GM12878 (cell line): ENCODE results near the gene NECAB2. TPM values are rescaled to one million over a fixed set of nuclear protein-coding genes. Genes with fewer than 3 reads are reported as not detected.

Source experiments
- ATAC-seq: fragments of 200-7000 bp; cut with Tn5 transposase; 3 replicates; pipeline ENCODE4 v1.9.1; 2020; ENCODE audit warnings: mild to moderate bottlenecking, moderate library complexity
- BruUV-seq: library from RNA; stranded (reverse); fragments of 400-500 nt; replicated peaks from 2 replicates; lab custom pipeline; 2021; lab: Mats Ljungman, UMichigan
- CTCF ChIA-PET: fragments of 300-600 bp; sonication (Branson Sonifier 250); formaldehyde crosslinking; extraction: SDS; loops from one replicate; lab custom pipeline; 2021; ENCODE audit warnings: inconsistent platforms; lab: Yijun Ruan, JAX
- POLR2A ChIA-PET: fragments of 350-600 bp; formaldehyde crosslinking; extraction: SDS; loops from one replicate; lab custom pipeline; 2021; ENCODE audit warnings: inconsistent platforms; lab: Charles Lee
- RAD21 ChIA-PET: fragments of 300-600 bp; sonication (Branson Sonifier 250); formaldehyde crosslinking; loops from one replicate; lab custom pipeline; 2023; ENCODE audit warnings: antibody characterized with exemption; ENCODE audit not compliant: unreplicated experiment; lab: Charles Lee
- SMC1A ChIA-PET: fragments of 300-600 bp; sonication (Branson Sonifier 250); formaldehyde crosslinking; loops from one replicate; lab custom pipeline; 2023; ENCODE audit not compliant: unreplicated experiment, uncharacterized antibody; lab: Charles Lee
- DNase-seq: peaks from one replicate; pipeline ENCODE4 v3.0.0-alpha.2; 2011; ENCODE audit warnings: low read depth, low spot score
- FAIRE-seq: peaks from 3 replicates; lab custom pipeline; 2011; peaks lifted over from hg19 to GRCh38; lab: Jason Lieb, UNC
- H2AFZ ChIP-seq: 2 replicates; pipeline ENCODE4 v1.6.0; 2011; ENCODE audit warnings: low read depth, low read length, control low read depth; ENCODE audit not compliant: control insufficient read depth
- H3K27ac ChIP-seq: 2 replicates; pipeline ENCODE4 v1.5.1; 2011; ENCODE audit warnings: control low read depth; ENCODE audit not compliant: control insufficient read depth, insufficient read depth
- H3K27me3 ChIP-seq, 2 experiments: replicated peaks in 1 of 2; 2 replicates each; pipeline versions ENCODE4 v1.6.0 to v1.6.1; 2011; ENCODE audit warnings: low read length in 1 of 2; ENCODE audit not compliant: control insufficient read depth in 2 of 2, insufficient read depth in 2 of 2
- H3K36me3 ChIP-seq, 2 experiments: 2 replicates each; pipeline ENCODE4 v1.5.1; 2011; ENCODE audit warnings: low read length in 1 of 2; ENCODE audit not compliant: control insufficient read depth in 2 of 2, insufficient read depth in 2 of 2
- H3K4me1 ChIP-seq: 2 replicates; pipeline ENCODE4 v1.6.1; 2011; ENCODE audit warnings: mild to moderate bottlenecking, low read length, moderate library complexity, mixed read lengths; ENCODE audit not compliant: control insufficient read depth, insufficient read depth
- H3K4me2 ChIP-seq: 2 replicates; pipeline ENCODE4 v1.6.0; 2011; ENCODE audit warnings: control low read depth; ENCODE audit not compliant: control insufficient read depth, insufficient read depth
- H3K4me3 ChIP-seq: fragments of 200-600 bp; sonication (generic); 2 replicates; pipeline ENCODE4 v1.5.1; 2016
- H3K79me2 ChIP-seq: 2 replicates; pipeline ENCODE4 v1.6.0; 2011; ENCODE audit warnings: low read length; ENCODE audit not compliant: control insufficient read depth, insufficient read depth
- H3K9ac ChIP-seq: 2 replicates; pipeline ENCODE4 v1.8.0; 2011; ENCODE audit warnings: low read length, control low read depth, mixed read lengths; ENCODE audit not compliant: control insufficient read depth, insufficient read depth
- H3K9me3 ChIP-seq: replicated peaks from 3 replicates; pipeline ENCODE4 v1.5.1; 2011; ENCODE audit warnings: mild to moderate bottlenecking, low read length; ENCODE audit not compliant: control insufficient read depth, insufficient read depth
- H4K20me1 ChIP-seq: 2 replicates; pipeline ENCODE4 v1.6.0; 2011; ENCODE audit not compliant: control insufficient read depth, insufficient read depth
- DPF2 ChIP-seq: fragments of 450-650 bp; IDR thresholded peaks from 2 replicates; pipeline ENCODE4 v1.6.1; 2017; ENCODE audit warnings: mild to moderate bottlenecking
- EZH2 ChIP-seq: IDR thresholded peaks from 2 replicates; pipeline ENCODE4 v1.6.1; 2012; ENCODE audit warnings: low read depth, mild to moderate bottlenecking, control low read depth, inconsistent platforms, low read length, borderline replicate concordance; ENCODE audit not compliant: control insufficient read depth
- FOXM1 ChIP-seq: IDR thresholded peaks from 2 replicates; pipeline ENCODE4 v1.6.1; 2012; ENCODE audit warnings: low read depth, mild to moderate bottlenecking, inconsistent platforms, low read length, moderate library complexity
- NFIC ChIP-seq: IDR thresholded peaks from 2 replicates; pipeline ENCODE4 v1.6.1; 2012; ENCODE audit warnings: low read depth, mild to moderate bottlenecking, inconsistent platforms, low read length, moderate library complexity
- RCOR1 ChIP-seq: conservative IDR thresholded peaks from 2 replicates; pipeline ENCODE4 v1.6.1; 2012; ENCODE audit warnings: low read depth, low read length, improper control_type of control experiment
- RFX5 ChIP-seq: IDR thresholded peaks from 2 replicates; pipeline ENCODE4 v1.6.1; 2011; ENCODE audit warnings: low read depth, low read length, improper control_type of control experiment
- SMAD5 ChIP-seq: IDR thresholded peaks from 2 replicates; pipeline ENCODE4 v1.6.1; 2016; ENCODE audit warnings: antibody characterized with exemption, low read depth
- USF1 ChIP-seq: IDR thresholded peaks from 2 replicates; pipeline ENCODE4 v1.6.1; 2011; ENCODE audit warnings: borderline replicate concordance, low read depth, mild to moderate bottlenecking, moderate library complexity, mixed read lengths, low read length; ENCODE audit not compliant: insufficient read depth; ENCODE audit errors: extremely low read length
- YBX1 ChIP-seq: fragments of 450-650 bp; IDR thresholded peaks from 2 replicates; pipeline ENCODE4 v1.6.1; 2016; ENCODE audit warnings: antibody characterized with exemption
- WGBS: methylation state at CpG from one replicate; pipeline ENCODE4 v1.1.6; 2016; ENCODE audit warnings: low lambda C conversion rate; ENCODE audit not compliant: insufficient replicate concordance, insufficient coverage; ENCODE audit errors: missing lambda C conversion rate; 5-methylcytosine and 5-hydroxymethylcytosine counted together
- in situ Hi-C: fragments of 300-500 bp; cut with MboI; formaldehyde crosslinking; loops from 9 replicates; pipeline ENCODE4 v1.14.3; 2018; ENCODE audit warnings: mixed read lengths
- intact Hi-C: fragments of 100-400 bp; cut with micrococcal nuclease; formaldehyde crosslinking; loops from one replicate; pipeline ENCODE4 v1.14.2; 2022; ENCODE audit not compliant: unreplicated experiment
- polyA plus RNA-seq, 11 experiments: library from polyadenylated mRNA; depleted of rRNA in 4 of 11; unstranded in 6 of 11; stranded (reverse) in 5 of 11; fragments of >200 nt; fragmentation: Nextera tagmentation in 4 of 11; fragmentation: Illumina TruSeq in 1 of 11; extraction: Ambion mirVana in 4 of 11; extraction: Trizol in 1 of 11; gene quantifications; 1 replicate in 1 of 11; 2 replicates in 10 of 11; pipeline versions ENCODE4 v1.2.1 to v1.2.3, GENCODE V29; 2011 to 2016; ENCODE audit warnings: inconsistent platforms in 2 of 11, missing spikeins in 2 of 11, low read depth in 1 of 11
- total RNA-seq, 4 experiments: library from RNA; depleted of rRNA in 3 of 4; stranded (reverse); fragments of >200 nt in 3 of 4; fragmentation: Illumina TruSeq in 1 of 4; extraction: Trizol in 1 of 4; gene quantifications; 2 replicates each; pipeline versions ENCODE4 v1.2.1 to v1.2.3, GENCODE V29; 2013 to 2021
- TF ChIP-seq, protein P1 (sequence below): fragments of 450-650 bp; IDR thresholded peaks from 2 replicates; pipeline ENCODE4 v1.6.1; 2016; ENCODE audit warnings: mild to moderate bottlenecking

The NECAB2 gene
- total and polyA plus RNA-seq, 10 of the 15 experiments (the other 5 are each of a cell fraction or from before 2014, with no cell fraction given) = not detected

DNA sequence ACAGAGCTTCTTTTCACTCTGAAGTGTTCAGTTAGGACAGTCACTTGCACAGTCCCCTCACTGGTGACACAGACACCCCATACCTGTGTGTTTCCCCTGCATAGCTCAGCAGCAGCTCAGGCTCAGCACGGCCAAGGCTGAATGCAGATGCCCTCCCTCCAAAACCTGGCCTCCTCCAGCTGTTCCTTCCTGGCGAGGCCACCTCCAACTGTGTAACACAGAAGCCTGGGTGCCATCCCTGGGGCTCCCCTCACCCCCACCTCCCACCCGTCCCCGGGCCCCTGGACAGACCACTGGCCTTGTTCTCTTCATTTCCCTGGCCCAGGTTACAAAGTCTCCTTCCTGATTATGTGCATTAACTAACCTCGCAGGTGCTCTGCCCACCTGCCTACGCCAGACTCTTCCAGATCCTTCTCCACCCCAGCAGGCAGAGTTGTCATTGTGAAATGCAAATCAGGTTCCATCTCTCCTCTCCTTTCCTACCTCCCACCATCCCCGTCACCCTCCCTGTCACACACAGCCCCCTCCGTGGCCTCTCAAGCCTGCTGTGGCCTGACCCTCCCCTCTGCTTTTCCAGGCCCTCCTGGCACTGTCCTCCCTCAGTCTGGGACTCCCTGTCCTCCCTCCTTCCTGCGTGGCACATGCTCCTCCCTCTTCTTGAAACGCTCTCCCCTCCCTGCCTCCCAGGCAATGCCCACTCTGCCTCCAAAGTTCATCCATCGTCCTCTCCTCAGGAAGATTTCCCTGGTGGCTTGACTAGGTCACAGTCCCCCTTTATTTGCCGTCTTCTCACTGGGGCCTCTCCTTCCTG is 42.7 kb upstream of the NECAB2 start (continued):
- TF ChIP-seq DPF2 = no peak
- TF ChIP-seq, protein P1, sequence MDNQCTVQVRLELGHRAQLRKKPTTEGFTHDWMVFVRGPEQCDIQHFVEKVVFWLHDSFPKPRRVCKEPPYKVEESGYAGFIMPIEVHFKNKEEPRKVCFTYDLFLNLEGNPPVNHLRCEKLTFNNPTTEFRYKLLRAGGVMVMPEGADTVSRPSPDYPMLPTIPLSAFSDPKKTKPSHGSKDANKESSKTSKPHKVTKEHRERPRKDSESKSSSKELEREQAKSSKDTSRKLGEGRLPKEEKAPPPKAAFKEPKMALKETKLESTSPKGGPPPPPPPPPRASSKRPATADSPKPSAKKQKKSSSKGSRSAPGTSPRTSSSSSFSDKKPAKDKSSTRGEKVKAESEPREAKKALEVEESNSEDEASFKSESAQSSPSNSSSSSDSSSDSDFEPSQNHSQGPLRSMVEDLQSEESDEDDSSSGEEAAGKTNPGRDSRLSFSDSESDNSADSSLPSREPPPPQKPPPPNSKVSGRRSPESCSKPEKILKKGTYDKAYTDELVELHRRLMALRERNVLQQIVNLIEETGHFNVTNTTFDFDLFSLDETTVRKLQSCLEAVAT = no peak
- TF ChIP-seq NFIC = no peak
- TF ChIP-seq USF1 = no peak
- no peak for TF ChIP-seq RFX5

DNA sequence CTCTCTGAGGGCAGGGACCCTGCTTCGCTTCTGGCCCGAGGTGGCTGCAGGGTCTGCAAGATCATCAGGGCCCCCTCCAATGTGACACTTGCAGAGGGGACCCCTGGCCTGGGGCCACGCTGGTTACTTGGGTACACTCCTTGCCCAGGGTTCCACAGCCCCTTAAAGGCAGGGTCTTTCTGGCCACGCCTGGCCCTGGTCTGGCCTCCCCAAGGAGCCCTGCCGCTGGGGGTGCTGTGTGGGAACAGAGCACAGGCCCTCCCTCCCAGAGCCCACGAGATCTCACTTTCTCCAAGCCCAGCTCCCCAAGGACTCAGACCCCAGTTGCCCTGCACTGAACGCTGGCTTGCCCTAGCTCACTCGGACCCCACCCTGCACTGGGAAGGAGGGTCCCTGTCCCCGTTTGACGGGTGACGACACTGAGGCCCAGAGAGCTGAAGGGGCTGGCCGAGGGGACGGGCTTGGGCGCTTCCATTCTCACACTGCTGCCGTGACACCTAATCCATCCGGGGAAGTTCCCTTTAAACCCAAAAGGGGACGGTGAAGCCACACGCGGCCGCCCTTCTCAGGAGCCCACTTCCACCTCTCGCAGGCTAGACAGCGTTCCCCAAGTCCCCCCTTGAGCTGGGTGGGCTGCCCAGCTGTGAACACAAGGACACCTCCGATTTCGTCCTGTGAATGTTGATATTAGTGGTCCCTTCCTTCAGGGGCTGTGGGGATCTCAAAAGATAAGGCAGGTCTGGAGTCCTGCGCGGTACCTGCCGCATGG is 41.9 kb upstream of the NECAB2 start:
- SMC1A ChIA-PET = interaction anchor here (1.9 kb wide), 1 partner anchor 14 kb away, joined by 5 read pairs; no protein-coding TSS in a partner anchor
- Histone ChIP-seq H3K4me1 (no peaks in the 10 kb centered on the region), H3K9me3 (no peaks in the 10 kb centered on the region), H2AFZ (no peak overlapping the region), H3K9ac (no peak overlapping the region), H3K4me3 (no peak overlapping the region), H3K36me3 (no peaks in the 10 kb centered on the region), H3K4me2 (no peak overlapping the region), H3K27me3 (no peaks in the 10 kb centered on the region), H4K20me1 (no peaks in the 10 kb centered on the region), H3K79me2 (no peaks in the 10 kb centered on the region), H3K27ac (no peak overlapping the region)
- DNase-seq (no peak), ATAC-seq (no peak; the same call in 2 of the 3 replicates), FAIRE-seq (no peak)
- POLR2A ChIA-PET = no interaction called here
- no peak for TF ChIP-seq RCOR1
- no peak for TF ChIP-seq SMAD5
- TF ChIP-seq FOXM1 = no peak
- TF ChIP-seq YBX1 = no peak
- TF ChIP-seq EZH2 = no peak
- BruUV-seq = no TSS peak
- WGBS = 49% methylated on average over 27 of the region's 27 CpGs
- RAD21 ChIA-PET = no interaction called here
- CTCF ChIA-PET = interaction anchor here (0.6 to 1.4 kb wide), 5 partner anchors 15 to 1437 kb away, joined by 3 to 5 read pairs (median 3); no protein-coding TSS in a partner anchor
- in situ Hi-C loops (no loop called here), intact Hi-C loops (loop anchor here (10.0 kb wide), 1 partner anchor 101 kb away; no protein-coding TSS in a partner anchor)
